Fibroblast of lung (primary cell): ENCODE measurements around the gene PPFIBP1.

Experiments used
- CTCF ChIP-seq, 2 donors: IDR thresholded peaks in 1 of 2; conservative IDR thresholded peaks in 1 of 2; 1 replicate in 1 of 2; 2 replicates in 1 of 2; pipeline ENCODE4 v1.5.1; 2011 to 2012; ENCODE audit warnings: low read length in 2 of 2, control low read depth in 1 of 2, inconsistent platforms in 1 of 2, low read depth in 1 of 2, mild to moderate bottlenecking in 1 of 2
- EZH2 ChIP-seq: IDR thresholded peaks from 2 replicates; pipeline ENCODE4 v1.5.1; 2012; ENCODE audit warnings: low read length, control low read depth, mild to moderate bottlenecking; ENCODE audit errors: missing control alignments

DNA sequence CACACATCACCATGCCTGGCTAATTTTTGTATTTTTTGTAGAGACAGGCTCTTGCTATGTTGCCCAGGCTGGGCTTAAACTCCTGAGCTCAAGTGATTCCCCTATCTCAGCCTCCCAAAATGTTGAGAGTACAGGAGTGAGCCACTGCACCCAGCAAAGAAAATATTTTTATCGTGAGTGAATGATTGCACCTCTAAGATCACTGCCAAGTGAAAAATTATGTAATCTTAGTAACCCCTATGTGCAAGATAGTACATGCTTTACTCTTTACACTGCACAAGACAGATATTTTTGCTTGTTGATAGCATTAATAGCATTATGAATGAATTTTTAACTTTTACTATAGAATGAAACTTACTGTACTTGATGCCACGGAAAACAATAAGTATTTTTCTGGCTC lies 183.2 kb downstream of the PPFIBP1 start:
- TF ChIP-seq CTCF (conservative IDR thresholded peaks at IDR 0.05 in 1 of 2, IDR thresholded peaks at IDR 0.05 in 1 of 2; ENCODE audit: low read depth in 1 of 2, low read length in 2 of 2) (no peak), EZH2 (no peak)
